HG03575 (cell line): ENCODE results near the gene CYP2A6.
"Not testable (repeated sequence)": the region's sequence is repeated elsewhere in the genome, so short reads cannot be mapped to it uniquely, and the experiment has no call there.

Experiments
- ATAC-seq: cut with Tn5 transposase; IDR thresholded peaks from one replicate; pipeline ENCODE4 v1.9.1; 2021; ENCODE audit not compliant: unreplicated experiment, insufficient number of reproducible peaks, low FRiP score; ENCODE audit errors: extremely low read depth

The CYP2A6 gene

DNA sequence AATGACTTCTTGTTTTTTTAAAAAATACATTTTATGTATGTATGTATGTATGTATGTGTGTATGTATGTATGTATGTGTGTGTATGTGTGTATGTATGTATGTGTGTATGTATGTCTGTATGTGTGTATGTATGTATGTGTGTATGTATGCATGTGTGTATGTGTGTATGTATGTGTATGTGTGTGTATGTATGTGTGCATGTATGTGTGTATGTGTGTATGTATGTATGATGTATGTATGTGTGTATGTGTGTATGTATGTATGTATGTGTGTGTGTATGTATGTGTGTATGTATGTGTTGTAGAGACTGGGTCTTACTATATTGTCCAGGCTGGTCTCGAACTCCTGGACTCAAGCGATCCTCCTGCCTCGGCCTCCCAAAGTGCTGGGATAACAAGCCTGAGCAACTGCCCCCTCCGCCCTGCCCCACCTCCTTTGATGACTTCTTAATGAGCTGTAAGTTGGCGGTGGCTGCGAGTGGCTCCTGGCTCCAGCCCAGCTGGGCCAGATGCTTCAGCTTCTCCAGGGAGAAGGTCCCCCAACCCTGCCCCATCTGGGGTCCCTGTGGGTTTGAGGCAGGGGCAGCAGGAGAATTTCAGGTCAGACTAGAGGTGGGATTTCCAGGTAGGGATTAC lies 24.7 kb downstream of the CYP2A6 start:
- not testable (repeated sequence) for ATAC-seq

DNA sequence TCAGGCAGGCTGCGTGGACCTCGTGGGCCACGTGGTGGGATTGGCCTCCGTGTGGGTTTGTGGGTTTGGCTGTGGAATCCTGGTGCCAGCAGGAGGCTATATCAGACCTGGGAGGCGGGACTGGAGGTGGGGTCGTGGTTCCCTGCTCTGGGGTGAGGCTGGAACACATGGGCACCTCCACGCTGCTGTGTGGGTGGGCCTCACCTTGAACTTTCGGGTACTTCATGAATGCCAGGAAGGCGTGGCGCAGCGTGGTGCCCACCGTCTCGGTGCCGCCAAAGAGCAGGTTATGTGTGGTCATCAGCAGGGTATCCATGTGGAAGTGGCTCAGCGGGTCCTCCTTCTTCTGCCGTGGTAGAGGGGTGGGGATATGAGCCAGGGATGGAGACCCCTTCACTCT lies 25.3 kb downstream of the CYP2A6 start:
- not testable (repeated sequence) for ATAC-seq

DNA sequence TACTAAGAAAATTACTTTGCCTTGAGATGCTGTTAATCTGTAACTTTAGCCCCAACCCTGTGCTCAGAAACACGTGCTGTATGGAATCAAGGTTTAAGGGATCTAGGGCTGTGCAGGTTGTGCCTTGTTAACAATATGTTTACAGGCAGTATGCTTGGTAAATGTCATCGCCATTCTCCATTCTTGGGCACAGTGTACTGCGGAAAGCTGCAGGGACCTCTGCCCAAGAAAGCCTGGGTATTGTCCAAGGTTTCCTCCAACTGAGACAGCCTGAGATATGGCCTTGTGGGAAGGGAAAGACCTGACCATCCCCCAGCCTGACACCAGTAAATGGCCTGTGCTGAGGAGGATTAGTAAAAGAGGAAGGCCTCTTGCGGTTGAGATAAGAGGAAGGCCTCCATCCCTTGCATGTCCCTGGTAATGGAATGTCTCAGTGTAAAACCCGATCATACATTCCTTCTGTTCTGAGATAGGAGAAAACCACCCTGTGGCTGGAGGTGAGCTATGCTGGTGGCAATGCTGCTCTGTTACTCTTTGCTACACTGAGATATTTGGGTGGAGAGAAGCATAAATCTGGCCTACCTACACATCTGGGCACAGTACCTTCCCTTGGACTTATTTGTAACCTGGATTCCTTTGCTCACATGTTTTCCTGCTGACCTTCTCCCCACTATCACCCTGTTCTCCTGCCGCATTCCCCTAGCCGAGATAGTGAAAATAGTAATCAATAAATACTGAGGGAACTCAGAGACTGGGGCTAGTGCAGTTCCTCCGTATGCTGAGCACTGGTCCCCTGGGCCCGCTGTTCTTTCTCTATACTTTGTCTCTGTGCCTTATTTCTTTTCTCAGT lies 27.3 kb downstream of the CYP2A6 start:
- not testable (repeated sequence) for ATAC-seq

DNA sequence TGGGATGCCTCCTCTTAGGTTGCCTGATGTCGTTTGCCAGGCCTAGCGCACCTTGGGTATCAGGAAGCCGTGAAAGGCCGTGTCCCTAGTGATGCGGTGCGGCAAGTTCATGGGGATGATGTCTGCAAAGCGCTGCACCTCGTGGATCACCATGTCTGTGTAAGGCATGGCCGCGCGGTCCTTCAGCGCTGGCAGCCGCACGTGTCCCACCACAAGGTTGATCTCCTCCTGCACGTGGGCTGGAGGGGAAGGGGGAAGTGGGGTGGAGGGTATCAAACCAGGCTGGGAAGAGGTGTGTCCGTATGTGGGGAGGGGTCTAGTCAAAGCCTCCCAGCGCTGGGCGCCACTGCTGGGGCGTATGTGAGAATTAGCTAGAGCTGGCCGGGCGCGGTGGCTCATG lies 28.1 kb downstream of the CYP2A6 start:
- no peak for ATAC-seq

DNA sequence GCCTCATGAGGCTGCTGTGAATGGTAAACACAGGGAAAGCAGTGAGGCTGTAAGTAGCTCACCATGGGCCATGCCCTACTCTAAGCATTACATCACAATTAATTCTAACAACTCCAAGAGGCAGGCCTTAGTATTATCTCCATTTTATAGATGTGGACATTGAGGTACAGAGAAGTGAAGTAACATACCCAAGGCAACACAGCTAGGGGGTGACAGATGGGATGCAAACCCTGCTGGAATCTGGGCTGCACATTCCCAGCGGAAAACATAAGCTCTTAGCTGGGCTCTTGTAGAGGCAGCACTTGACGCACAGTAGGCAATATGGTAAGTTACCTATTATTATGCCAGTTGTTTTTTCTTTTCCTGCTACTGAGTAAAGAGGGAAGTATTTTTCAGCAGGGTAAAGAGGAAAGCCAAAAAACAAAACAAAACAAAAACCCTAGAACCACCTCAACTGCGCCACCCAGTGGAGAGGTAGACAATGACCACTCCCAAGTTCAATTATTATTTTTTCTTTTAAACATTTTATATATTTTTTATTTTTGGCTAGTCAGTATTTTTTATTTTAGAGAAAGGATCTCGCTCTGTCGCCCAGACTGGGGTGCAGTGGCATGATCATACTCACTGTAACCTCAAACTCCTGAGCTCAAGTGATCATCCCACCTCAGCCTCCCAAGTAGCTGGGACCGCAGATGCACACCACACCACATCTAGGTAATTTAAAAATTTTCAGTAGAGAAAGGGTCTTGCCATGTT lies 30.6 kb downstream of the CYP2A6 start:
- not testable (repeated sequence) for ATAC-seq

DNA sequence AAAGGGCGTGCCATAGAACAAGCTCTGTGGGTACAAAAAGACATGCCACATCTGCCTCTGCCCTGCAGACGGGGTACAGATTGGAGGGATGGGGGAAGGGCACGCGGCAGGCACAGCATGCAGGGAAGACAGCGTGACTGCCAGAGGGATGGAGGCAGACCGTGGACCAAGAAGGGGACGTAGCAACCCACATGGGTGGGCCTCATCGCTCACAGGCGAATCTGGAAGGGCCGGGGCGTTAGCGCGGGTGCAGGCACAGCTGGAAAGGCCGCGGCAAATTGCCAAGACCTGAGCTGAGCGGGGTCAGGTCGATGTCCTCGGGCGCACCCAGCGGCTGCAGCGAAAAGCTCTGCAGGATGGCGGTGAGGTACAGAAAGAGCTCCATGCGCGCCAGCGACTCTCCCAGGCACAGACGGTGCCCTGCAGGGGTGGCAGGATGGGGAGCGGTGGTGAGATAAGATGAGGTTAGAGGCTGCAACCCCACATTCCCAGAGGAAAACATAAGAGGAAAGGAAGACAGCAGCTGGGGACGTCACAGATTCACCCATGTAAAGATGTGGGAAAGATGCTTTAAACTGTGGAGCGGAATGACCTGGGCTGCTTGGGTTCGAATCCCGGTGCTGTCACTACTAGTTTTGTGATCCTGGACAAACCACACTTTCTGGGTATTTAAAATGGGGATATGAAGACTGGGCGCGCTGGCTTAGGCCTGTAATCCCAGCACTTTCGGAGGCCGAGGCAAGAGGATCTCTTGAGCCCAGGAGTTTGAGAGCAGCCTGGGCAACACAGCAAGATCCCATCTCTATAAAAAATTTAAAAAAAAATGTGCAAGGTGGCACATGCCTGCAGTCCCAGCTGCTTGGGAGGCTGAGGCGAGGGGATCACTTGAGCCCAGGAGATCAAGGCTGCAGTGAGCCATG lies 31.5 kb downstream of the CYP2A6 start:
- ATAC-seq: not testable (repeated sequence)

DNA sequence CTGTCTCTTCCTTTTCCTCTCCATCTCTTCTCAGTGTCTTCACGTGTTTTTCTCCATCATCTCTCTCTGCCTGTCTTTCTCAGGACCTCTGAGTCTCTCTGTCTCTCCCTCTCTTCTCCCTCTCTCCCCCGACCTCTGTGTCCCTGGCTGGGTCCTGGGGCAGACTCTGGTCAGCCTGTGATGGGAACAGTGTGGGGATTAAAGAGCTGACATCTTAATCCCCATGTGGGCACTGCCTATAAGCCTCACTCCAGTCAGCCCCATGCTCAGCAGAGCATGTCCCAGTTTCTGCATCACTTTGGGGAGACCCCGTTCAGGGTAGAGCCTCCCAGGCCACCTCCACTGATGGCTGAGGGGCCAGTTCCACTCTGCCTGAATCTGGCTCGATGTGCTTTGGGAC lies 35.0 kb downstream of the CYP2A6 start:
- ATAC-seq: no peak

DNA sequence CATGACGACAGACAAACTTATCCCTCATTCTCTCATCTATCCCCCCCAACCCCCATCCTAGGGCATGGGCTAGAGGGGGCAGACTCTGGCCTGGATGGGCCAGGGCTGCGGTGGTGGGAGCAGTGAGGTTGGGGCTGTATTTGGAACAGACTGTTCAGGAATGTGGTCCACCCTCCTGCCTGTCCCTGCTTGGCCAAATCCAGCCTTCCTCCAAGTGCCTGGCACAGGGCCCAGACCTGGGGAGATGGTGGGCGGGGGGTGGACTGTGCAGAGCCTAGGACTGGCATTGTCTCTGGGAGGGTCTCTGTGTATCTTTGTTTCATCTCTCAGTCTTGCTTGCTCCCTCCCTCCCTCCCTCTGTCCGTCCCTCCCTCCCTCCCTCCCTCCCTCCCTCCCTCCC lies 37.1 kb downstream of the CYP2A6 start:
- ATAC-seq: no peak

DNA sequence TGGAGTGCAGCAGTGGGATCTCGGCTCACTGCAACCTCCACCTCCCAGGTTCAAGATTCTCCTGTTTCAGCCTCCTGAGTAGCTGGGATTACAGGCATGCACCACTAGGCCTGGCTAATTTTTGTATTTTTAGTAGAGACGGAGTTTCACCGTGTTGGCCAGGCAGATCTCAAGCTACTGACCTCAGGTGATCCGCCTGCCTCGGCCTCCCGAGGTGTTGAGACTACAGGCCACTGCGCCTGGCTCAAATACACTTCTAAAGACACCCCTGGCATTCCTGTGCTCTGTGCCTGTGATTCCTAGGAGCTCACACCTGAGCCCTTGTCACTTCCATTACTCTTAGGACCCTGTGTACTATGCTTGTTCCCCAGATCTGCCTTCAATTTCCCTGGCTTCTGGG lies 37.7 kb downstream of the CYP2A6 start:
- not testable (repeated sequence) for ATAC-seq

DNA sequence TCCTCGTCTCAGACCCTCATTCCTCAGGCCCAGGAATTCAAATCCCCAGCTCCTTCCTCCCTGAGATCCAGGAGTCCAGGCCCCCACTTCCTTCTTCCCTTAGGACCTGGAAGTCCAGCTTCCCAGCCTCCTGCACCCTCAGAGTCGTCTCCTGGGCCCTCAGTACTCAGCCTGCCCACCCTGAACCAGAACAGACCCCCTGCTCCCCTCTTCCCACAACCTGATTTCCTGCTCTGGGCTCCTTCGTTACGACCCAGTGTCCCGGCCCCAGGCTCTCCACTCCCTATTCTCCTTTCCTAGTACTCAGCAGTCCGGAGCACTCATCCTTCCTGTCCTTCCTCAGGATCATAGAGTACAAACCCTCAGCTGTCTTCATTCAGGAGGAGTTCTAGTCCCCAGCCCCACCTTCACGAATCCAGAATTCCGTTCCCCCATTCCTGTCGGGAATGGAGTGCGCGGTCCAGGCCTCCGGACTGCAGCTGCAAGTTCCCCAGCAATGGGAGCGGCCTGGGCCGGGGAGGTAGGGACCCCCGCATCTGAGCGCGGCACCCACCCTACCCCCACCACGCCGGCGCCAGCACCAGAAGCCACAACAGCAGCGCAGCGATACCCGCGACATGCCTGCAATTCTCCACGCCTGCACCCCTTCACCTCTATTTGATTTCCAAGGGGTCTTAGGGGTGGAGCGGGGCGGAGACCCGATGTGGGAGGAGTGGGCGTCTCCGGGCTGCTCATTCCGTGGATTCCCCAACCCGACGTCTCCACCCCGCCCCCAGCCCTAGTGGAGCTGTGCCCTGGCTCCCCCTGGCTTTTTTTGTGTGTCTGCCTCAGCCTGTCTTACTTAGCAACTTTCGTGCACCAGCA lies 38.5 kb downstream of the CYP2A6 start:
- no peak for ATAC-seq

DNA sequence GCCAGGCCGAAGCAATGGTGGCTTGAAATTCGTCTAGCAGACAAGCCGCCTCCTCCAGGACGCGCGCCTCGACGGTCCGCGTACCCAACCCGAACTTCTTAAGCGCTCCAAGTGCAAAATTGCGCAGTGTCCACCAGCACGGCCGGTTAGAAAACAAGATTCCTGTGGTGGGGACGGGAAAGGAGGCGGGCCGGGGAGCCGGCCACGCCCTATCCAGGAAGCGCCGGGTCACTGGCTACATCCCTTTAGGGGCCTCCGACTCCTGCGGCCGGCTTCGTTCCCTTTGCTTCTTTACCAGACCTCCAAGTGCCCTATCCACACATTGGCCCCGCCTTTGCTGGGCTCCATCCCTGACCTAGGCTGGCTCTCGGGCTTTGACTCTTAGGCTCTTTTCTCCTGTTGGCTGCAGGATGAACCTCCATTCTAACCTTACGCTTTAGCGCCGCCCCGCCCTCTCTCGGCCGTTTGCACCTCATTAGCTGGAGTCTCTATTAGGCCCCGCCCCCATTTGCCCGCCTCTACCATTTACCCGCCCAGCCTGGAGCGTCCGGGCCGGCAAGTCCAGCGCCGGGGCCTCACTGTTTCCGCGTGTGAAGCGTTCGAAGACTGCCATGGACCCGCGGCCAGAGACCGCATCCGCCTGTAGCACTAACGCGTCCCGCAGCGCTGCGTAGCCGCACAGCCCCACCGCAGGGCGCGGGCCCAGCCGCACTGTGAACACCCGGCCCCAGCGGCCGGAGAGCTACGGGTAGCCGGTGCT lies 39.4 kb downstream of the CYP2A6 start:
- not testable (repeated sequence) for ATAC-seq

DNA sequence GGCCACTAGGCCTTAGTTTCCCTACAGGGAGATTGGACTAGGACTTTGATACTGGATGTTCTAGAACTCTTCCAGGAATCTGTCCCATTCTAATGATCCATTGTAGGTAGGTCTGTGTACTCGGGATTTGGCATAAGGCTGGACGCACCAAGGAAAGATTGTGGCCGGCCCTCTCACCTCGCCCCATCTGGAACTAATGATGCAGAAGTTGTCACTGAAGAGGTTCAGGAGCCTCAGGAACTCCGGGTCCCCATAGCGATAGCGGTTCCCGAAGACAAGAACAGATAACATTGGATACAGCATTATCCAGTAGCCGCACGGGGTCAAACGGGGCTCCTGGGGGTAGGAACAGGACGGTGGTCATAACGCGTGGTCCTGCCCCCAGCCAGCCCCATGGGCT lies 40.1 kb downstream of the CYP2A6 start:
- ATAC-seq: no peak

DNA sequence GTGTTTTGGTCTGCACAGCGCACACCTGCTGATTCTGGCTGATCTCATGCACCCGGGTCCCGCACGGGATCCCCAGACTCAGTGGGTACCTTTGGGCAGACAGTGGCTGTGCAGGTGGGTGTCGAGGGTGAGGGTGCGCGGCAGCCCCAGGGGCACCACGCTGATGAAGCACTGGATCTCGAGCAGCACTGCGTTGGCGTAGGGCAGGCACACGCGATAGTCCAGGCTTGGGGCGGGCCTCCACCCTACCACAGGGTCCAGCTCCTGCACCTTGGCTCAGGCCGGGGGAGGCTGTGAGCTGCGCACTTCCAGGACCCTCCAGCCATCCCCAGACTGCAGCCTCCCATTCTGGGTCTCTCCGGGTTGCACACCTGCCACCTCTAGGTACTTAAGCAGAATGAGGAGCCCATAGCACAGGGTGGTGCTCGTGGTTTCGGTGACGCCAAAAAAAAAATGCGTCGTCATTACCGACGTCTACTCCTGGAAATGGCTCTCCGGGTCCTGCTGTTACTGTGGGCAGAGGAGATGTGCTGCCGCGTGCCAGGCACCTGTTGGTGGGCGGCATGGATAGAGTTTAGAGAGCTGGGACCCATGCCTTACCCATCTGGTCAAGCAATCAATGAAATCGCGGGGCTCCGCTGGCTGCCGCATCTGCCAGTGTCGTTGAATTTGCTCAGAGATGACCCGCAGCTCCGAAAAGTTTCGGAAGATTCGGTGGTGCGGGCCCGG lies 40.7 kb downstream of the CYP2A6 start:
- ATAC-seq: no peak

DNA sequence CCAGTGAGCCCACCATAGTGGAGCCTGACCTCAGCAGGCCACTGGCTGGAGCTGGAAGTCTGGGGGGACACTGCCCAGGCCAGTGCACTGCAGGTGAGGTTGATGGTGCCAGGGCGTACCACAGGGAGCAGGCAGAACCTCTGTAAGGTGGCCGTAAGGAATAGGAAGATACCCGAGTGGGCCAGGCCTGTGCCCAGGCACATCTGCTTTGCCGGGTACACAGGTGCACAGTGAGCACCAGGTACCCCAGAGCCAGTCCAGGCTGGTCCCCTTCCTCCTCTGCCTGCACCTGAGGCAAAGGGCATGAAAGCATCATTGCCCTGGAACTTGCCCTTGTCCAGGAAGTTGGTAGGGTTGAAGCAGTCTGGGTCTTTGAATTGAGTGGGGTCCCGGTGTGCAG lies 41.8 kb downstream of the CYP2A6 start:
- no peak for ATAC-seq

DNA sequence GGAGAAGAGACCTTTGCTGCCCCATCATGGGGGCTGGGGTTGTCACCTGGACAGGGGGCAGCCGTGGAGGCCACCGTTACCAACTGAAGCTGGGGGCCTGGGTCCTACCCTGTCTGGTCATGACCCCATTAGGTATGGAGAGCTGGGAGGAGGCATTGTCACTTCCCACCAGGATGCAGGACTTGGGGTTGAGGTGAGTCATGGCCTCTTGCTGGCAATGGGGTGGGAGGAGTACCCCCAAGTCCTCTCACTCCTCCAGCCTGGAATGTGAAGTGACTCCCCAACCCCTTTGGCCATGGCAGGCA lies 42.3 kb downstream of the CYP2A6 start:
- no peak for ATAC-seq

DNA sequence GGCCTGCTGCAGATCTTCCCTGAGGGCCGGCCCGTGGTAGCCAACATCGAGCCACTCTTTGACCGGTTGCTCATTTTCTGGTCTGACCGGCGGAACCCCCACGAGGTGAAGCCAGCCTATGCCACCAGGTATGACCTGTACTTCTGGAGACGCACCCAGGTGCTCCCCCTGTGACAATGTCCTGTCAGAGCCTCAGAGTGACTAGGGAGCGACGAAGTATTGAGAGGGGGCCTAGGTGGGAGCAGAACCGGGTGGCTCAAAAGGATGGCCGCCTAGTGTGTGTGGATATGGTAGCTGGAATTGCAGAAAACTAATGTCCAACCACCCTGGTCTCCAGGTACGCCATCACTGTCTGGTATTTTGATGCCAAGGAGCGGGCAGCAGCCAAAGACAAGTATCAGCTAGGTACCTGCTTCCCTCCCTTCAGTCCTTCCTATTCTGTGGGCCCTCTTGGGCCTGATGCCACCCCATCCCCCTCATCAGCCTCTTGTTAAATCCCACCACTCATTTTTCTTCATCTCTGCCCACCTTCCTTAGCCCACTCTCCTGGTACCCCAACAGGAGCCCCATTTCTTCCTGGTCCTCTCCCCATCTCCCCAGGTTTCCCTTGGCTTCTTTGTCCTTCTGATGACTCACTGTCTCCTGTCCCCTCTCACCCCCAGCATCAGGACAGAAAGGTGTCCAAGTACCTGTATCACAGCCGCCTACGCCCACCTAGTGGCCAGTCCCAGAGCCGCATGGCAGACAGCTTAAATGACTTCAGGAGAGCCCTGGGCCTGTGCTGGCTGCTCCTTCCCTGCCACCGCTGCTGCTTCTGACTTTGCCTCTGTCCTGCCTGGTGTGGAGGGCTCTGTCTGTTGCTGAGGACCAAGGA lies 42.9 kb downstream of the CYP2A6 start:
- no peak for ATAC-seq
